Small intestine (tissue), 7 donors: Measurements from ENCODE around the gene RIMOC1. TPM values are rescaled to one million over a fixed set of nuclear protein-coding genes. Genes with fewer than 3 reads are reported as not detected.

Experiments
- DNase-seq, 2 donors: peaks; one replicate each; pipeline versions ENCODE4 v3.0.0 to v3.0.0-alpha.2; 2013
- FAIRE-seq: peaks from 2 replicates; lab custom pipeline; 2012; peaks lifted over from hg19 to GRCh38; lab: Jason Lieb, UNC
- H3K27ac ChIP-seq, 3 donors: one replicate each; pipeline ENCODE4 v1.5.1; 2013; ENCODE audit warnings: low read length in 2 of 3, mild to moderate bottlenecking in 2 of 3, control low read depth in 1 of 3, inconsistent platforms in 1 of 3, low read depth in 1 of 3, moderate library complexity in 1 of 3
- H3K27me3 ChIP-seq, 3 donors: one replicate each; pipeline ENCODE4 v1.6.1; 2013; ENCODE audit warnings: low read length in 3 of 3, inconsistent platforms in 1 of 3; ENCODE audit not compliant: control insufficient read depth in 3 of 3, insufficient read depth in 3 of 3
- H3K36me3 ChIP-seq, 3 donors: one replicate each; pipeline ENCODE4 v1.6.1; 2013; ENCODE audit warnings: low read length in 3 of 3, inconsistent platforms in 1 of 3, low read depth in 1 of 3, mild to moderate bottlenecking in 1 of 3, moderate library complexity in 1 of 3; ENCODE audit not compliant: control insufficient read depth in 3 of 3, insufficient read depth in 2 of 3
- H3K4me1 ChIP-seq, 3 donors: one replicate each; pipeline ENCODE4 v1.6.1; 2013; ENCODE audit warnings: low read length in 2 of 3, inconsistent platforms in 1 of 3, low read depth in 1 of 3, mild to moderate bottlenecking in 1 of 3, moderate library complexity in 1 of 3; ENCODE audit not compliant: control insufficient read depth in 3 of 3, insufficient read depth in 2 of 3
- H3K4me3 ChIP-seq, 3 donors: one replicate each; pipeline ENCODE4 v1.5.1; 2013; ENCODE audit warnings: low read length in 3 of 3, control low read depth in 1 of 3, inconsistent platforms in 1 of 3, low read depth in 1 of 3, mild to moderate bottlenecking in 1 of 3, moderate library complexity in 1 of 3
- H3K9me3 ChIP-seq, 2 donors: one replicate each; pipeline ENCODE4 v1.6.1; 2013; ENCODE audit warnings: low read depth in 1 of 2, low read length in 1 of 2; ENCODE audit not compliant: control insufficient read depth in 2 of 2, insufficient read depth in 1 of 2
- WGBS, 3 donors: extraction: QIAGEN DNeasy Blood & Tissue Kit; methylation state at CpG; one replicate each; pipeline ENCODE4 v1.1.7; 2013; 5-methylcytosine and 5-hydroxymethylcytosine counted together
- polyA plus RNA-seq, 4 donors: library from polyadenylated mRNA; stranded (reverse) in 3 of 4; unstranded in 1 of 4; fragments of 200-250 nt in 3 of 4; fragments of 120-200 nt in 1 of 4; gene quantifications; one replicate each; pipeline versions ENCODE4 v1.2.1 to v1.2.3, GENCODE V29; 2013
- donor health status: healthy with polysubstance abuse.
- donor health status: control.
- donor health status: control.
- donor health status: Bipolar disorder and iron deficiency.
- donor health status: healthy.

Gene RIMOC1
- polyA plus RNA-seq, 4 donors, result 3.8 to 20.5 (median 6.8) TPM

- WGBS, 3 donors, result 21 to 62% (median 36%) methylated on average over 3 of the region's 3 CpGs
- Histone ChIP-seq H3K4me3 (no peak overlapping the region), H3K36me3 (no peaks in the 10 kb centered on the region), H3K9me3 (no peaks in the 10 kb centered on the region), H3K4me1 (no peaks in the 10 kb centered on the region), H3K27ac (no peak overlapping the region), H3K27me3 (no peaks in the 10 kb centered on the region)
- FAIRE-seq (no peak), DNase-seq (peak in 1 of 2 donors; percentile 30)
These were observed 25.3 kb upstream of the RIMOC1 start for GRCh38 chr5:41878643-41879478.

GRCh38 chr5:41882765-41883164 lies 21.4 kb upstream of the RIMOC1 start:
- H3K27ac ChIP-seq, result no peak overlapping the region
- H3K27me3 ChIP-seq, result no peaks in the 10 kb centered on the region
- no peak overlapping the region for H3K4me3 ChIP-seq
- no peaks in the 10 kb centered on the region for H3K9me3 ChIP-seq
- 23 to 60% (median 53%) methylated on average over 5 of the region's 5 CpGs for WGBS, 3 donors
- no peaks in the 10 kb centered on the region for H3K4me1 ChIP-seq
- FAIRE-seq, result no peak
- DNase-seq, result no peak
- H3K36me3 ChIP-seq, result no peaks in the 10 kb centered on the region

DNA sequence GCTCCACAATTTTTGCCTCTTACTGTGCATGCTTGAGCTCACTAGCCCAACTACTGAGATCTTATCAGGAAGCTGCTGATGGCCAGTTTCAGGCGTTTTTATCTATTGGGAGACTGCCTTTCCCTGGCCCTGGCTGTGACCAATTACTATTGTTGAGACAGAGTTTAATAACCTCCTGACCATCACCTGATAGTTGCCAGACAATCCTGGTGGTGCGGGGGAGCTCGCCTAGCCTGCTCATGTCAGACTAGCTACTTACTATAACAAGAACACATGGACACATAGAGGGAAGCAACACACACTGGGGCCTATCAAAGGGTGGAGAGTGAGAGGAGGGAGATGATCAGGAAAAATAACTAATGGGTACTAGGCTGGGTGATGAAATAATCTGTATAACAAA lies 20.9 kb upstream of the RIMOC1 start:
- Histone ChIP-seq H3K9me3 (no peaks in the 10 kb centered on the region), H3K27me3 (peaks cover 0 to 5% (median 0%) of the 10 kb centered on the region in 3 donors), H3K4me3 (no peak overlapping the region), H3K4me1 (no peaks in the 10 kb centered on the region), H3K36me3 (no peaks in the 10 kb centered on the region), H3K27ac (no peak overlapping the region)
- no peak for DNase-seq
- FAIRE-seq, result no peak
- 77 to 81% (median 79%) methylated on average over 3 of the region's 3 CpGs for WGBS, 3 donors

DNA sequence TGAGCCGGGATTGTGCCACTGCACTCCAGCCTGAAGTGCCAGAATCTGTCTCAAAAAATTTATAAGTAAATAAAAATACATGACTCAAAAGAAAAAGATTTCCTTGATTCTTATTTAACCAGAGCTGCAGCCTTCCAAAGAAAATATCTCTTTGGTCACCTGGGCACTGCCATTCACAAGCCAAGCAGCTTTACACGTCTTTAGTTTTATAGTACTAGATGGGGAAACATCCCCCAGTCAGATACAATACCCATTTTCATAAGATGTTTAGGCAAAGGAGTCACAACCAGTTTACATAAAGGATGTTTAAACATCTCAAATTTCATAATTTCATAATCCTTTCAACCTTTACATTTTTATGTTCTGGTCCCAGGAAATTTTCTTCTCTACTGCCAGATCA lies 20.2 kb upstream of the RIMOC1 start:
- H3K4me3 ChIP-seq, result no peak overlapping the region

DNA sequence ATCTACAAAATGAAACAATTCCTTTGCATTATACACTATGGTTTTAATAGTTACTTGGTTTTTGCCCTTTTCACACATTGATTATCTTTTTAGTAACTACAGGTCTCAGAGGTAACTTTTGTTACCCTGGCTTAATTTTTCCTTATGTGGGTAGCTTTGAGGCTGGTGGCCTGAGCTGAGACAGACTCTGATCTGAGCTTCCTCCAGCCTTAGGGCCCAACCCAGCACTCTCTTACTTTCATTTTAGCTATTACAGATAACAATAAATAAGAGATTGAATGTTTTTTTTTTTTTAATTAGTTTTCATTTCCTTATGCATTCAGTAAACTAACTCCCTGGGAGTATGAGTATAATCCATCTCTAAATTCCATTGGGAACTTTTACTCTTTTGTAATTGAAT lies 18.9 kb upstream of the RIMOC1 start:
- Histone ChIP-seq H3K4me1 (no peaks in the 10 kb centered on the region), H3K9me3 (no peaks in the 10 kb centered on the region), H3K27ac (no peak overlapping the region), H3K36me3 (no peaks in the 10 kb centered on the region), H3K27me3 (peaks cover 0 to 5% (median 0%) of the 10 kb centered on the region in 3 donors), H3K4me3 (no peak overlapping the region)
- FAIRE-seq (no peak), DNase-seq (no peak)

More for the DNA sequence above, 20.2 kb upstream of the RIMOC1 start:
- Histone ChIP-seq H3K4me1 (no peaks in the 10 kb centered on the region), H3K27me3 (peaks cover 0 to 5% (median 0%) of the 10 kb centered on the region in 3 donors), H3K9me3 (no peaks in the 10 kb centered on the region), H3K27ac (no peak overlapping the region), H3K36me3 (no peaks in the 10 kb centered on the region)
- DNase-seq, result no peak
- FAIRE-seq, result no peak
- 88 to 100% (median 93%) methylated on average over 2 of the region's 2 CpGs for WGBS, 3 donors

- peak in 1 of 2 donors; percentile 13 for DNase-seq
- FAIRE-seq, result no peak
- WGBS, 3 donors, result 43 to 61% (median 60%) methylated on average over 2 of the region's 2 CpGs
- H3K27me3 ChIP-seq, result peaks cover 0 to 12% (median 9%) of the 10 kb centered on the region in 3 donors
- H3K27ac ChIP-seq, result peak overlapping the region in 1 of 3 donors; percentile 12
- H3K36me3 ChIP-seq, result no peaks in the 10 kb centered on the region
- H3K4me3 ChIP-seq, result no peak overlapping the region
- no peaks in the 10 kb centered on the region for H3K4me1 ChIP-seq
- H3K9me3 ChIP-seq, result no peaks in the 10 kb centered on the region
These were observed 13.0 kb upstream of the RIMOC1 start for GRCh38 chr5:41891066-41891707.

GRCh38 chr5:41892031-41892430 lies 12.1 kb upstream of the RIMOC1 start:
- DNase-seq, result no peak
- no peaks in the 10 kb centered on the region for H3K9me3 ChIP-seq
- peaks cover 0 to 20% (median 9%) of the 10 kb centered on the region in 3 donors for H3K27me3 ChIP-seq
- FAIRE-seq, result no peak
- no peak overlapping the region for H3K4me3 ChIP-seq
- no peaks in the 10 kb centered on the region for H3K36me3 ChIP-seq
- H3K4me1 ChIP-seq, result no peaks in the 10 kb centered on the region
- no peak overlapping the region for H3K27ac ChIP-seq

DNA sequence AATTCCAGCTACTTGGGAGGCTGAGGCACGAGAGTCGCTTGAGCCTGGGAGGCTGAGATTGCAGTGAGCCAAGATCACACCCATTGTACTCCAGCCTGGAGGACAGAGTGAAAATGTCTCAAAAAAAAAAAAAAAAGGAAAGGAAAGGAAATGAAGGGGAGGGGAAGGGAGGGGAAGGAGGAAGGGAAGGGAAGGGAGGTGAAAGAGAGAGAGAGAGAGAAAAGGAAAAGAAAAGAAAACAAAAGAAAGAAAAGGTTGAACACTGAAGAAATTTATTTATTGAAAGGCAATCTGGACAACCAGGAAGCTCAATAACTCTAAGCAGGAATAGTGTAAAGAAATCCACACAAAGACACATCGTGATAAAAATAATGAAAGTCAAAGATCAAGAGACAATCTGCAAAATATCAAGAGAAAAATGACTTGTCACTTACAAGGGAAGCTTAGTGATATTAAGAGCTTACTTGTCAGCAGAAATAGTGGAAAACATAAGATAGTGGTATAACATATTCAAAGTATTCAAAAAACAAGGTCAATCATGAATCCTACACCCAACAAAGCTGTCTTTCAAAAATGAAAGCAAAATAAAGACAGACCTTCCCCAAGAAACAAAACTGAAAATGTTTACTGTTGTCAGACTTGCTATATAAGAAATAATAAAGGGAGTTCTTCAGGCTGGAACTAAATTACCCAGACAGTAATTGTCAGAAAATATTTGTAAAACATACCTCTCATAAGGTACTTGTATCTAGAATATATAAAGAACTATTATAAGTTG lies 10.9 kb upstream of the RIMOC1 start:
- FAIRE-seq, result no peak

More for the DNA sequence above, 10.9 kb upstream of the RIMOC1 start:
- WGBS, 3 donors, result 73 to 78% (median 77%) methylated on average over 3 of the region's 3 CpGs
- no peak for DNase-seq
- Histone ChIP-seq H3K9me3 (no peaks in the 10 kb centered on the region), H3K27me3 (peaks cover 0 to 22% (median 4%) of the 10 kb centered on the region in 3 donors), H3K4me1 (no peaks in the 10 kb centered on the region), H3K27ac (no peak overlapping the region), H3K36me3 (no peaks in the 10 kb centered on the region), H3K4me3 (no peak overlapping the region)
